Osteocyte (in vitro differentiated cells): ENCODE results near the gene HS3ST6. TPM values are rescaled to one million over a fixed set of nuclear protein-coding genes. Genes with fewer than 3 reads are reported as not detected.
"Not testable (repeated sequence)": the region's sequence is repeated elsewhere in the genome, so short reads cannot be mapped to it uniquely, and the experiment has no call there.

Experiments used
- DNase-seq: peaks from one replicate; pipeline ENCODE4 v3.0.0; 2021; ENCODE audit warnings: mixed read lengths; ENCODE audit not compliant: unreplicated experiment; ENCODE audit errors: extremely low spot score
- H3K27ac Mint-ChIP-seq: one replicate; pipeline ENCODE4 v1.8.0; 2021; ENCODE audit warnings: mild to moderate bottlenecking, mixed read lengths; ENCODE audit not compliant: unreplicated experiment
- H3K27me3 Mint-ChIP-seq: one replicate; pipeline ENCODE4 v1.8.0; 2021; ENCODE audit warnings: mixed read lengths; ENCODE audit not compliant: unreplicated experiment
- H3K36me3 Mint-ChIP-seq: one replicate; pipeline ENCODE4 v1.8.0; 2021; ENCODE audit warnings: mixed read lengths; ENCODE audit not compliant: unreplicated experiment
- H3K4me1 Mint-ChIP-seq: one replicate; pipeline ENCODE4 v1.8.0; 2021; ENCODE audit warnings: mixed read lengths; ENCODE audit not compliant: unreplicated experiment
- H3K4me3 Mint-ChIP-seq: one replicate; pipeline ENCODE4 v1.8.0; 2021; ENCODE audit warnings: mild to moderate bottlenecking, moderate library complexity, mixed read lengths; ENCODE audit not compliant: unreplicated experiment
- H3K9me3 Mint-ChIP-seq: one replicate; pipeline ENCODE4 v1.8.0; 2021; ENCODE audit warnings: mixed read lengths; ENCODE audit not compliant: unreplicated experiment
- total RNA-seq: library from RNA; stranded (reverse); gene quantifications from 2 replicates; pipeline ENCODE4 v1.2.1, GENCODE V29; 2021
- TF ChIP-seq, protein P1 (sequence below): fragments of 200-600 bp; sonication (generic); IDR thresholded peaks from 2 replicates; pipeline ENCODE4 v1.5.0; 2021; ENCODE audit warnings: antibody characterized with exemption, mild to moderate bottlenecking, moderate library complexity

HS3ST6 gene
- total RNA-seq, 1 donor from 2014 or later: not detected

DNA sequence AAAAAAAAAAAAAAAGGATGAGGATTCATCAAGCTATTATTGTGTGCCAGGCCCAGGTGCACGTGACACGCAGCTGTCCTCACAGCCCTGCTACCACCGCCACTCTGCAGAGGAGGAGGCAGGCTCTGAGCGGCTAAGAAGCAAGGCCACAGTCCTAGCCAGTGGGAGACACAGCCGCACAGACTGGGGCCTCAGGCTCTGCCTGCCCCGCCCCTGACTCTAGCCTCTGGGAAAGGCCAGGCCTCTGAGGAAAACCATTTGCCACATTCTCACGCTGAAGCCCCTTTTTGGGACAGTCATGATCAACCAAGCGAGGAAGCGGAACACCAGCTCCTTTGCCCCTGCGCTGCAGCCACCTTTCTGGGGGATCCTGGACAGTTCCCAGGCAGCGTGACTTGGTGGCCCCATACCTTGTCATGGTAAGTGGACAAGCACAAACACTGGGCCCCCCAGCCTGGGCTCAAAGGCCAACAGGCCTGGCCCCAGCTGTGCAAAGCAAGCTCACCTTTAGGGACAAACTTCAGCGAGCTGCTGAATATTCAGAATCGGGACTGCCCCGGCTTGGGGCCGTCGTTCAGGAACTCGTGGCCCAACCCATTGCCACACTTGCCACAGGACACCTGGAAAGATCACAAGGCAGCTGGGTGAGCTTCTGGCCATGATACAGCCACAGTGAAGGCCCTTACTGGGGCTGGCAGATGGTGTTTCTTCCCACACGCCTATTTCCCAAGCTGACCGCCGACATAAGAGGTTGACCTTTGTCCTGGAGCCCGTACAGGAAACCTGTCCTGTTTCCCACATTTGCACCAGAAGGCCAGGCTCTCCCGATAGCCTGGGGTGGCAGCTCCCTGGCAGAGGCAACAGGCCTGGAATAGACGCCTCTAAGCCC lies 22.3 kb upstream of the HS3ST6 start:
- Mint-ChIP-seq H3K4me3 (no peak overlapping the region), H3K27ac (no peak overlapping the region), H3K9me3 (no peaks in the 10 kb centered on the region), H3K4me1 (peaks cover 19% of the 10 kb centered on the region), H3K36me3 (peaks cover 6% of the 10 kb centered on the region), H3K27me3 (no peaks in the 10 kb centered on the region)
- TF ChIP-seq, protein P1, sequence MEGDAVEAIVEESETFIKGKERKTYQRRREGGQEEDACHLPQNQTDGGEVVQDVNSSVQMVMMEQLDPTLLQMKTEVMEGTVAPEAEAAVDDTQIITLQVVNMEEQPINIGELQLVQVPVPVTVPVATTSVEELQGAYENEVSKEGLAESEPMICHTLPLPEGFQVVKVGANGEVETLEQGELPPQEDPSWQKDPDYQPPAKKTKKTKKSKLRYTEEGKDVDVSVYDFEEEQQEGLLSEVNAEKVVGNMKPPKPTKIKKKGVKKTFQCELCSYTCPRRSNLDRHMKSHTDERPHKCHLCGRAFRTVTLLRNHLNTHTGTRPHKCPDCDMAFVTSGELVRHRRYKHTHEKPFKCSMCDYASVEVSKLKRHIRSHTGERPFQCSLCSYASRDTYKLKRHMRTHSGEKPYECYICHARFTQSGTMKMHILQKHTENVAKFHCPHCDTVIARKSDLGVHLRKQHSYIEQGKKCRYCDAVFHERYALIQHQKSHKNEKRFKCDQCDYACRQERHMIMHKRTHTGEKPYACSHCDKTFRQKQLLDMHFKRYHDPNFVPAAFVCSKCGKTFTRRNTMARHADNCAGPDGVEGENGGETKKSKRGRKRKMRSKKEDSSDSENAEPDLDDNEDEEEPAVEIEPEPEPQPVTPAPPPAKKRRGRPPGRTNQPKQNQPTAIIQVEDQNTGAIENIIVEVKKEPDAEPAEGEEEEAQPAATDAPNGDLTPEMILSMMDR: no peak
- DNase-seq: no peak

- peaks cover 19% of the 10 kb centered on the region for H3K4me1 Mint-ChIP-seq
- H3K27me3 Mint-ChIP-seq, DNase-seq, H3K36me3 Mint-ChIP-seq, H3K27ac Mint-ChIP-seq, H3K4me3 Mint-ChIP-seq, H3K9me3 Mint-ChIP-seq: not testable (repeated sequence)
Observed at GRCh38 chr16:1939833-1940232, 21.6 kb upstream of the HS3ST6 start.

GRCh38 chr16:1938910-1939309 lies 20.7 kb upstream of the HS3ST6 start:
- DNase-seq: no peak
- peaks cover 6% of the 10 kb centered on the region for H3K36me3 Mint-ChIP-seq
- TF ChIP-seq, protein P1: no peak
- H3K27ac Mint-ChIP-seq: no peak overlapping the region
- no peak overlapping the region for H3K4me3 Mint-ChIP-seq
- H3K4me1 Mint-ChIP-seq: peaks cover 19% of the 10 kb centered on the region
- no peaks in the 10 kb centered on the region for H3K9me3 Mint-ChIP-seq
- H3K27me3 Mint-ChIP-seq: no peaks in the 10 kb centered on the region

- TF ChIP-seq, protein P1: no peak
- H3K4me1 Mint-ChIP-seq: peaks cover 15% of the 10 kb centered on the region
- no peaks in the 10 kb centered on the region for H3K9me3 Mint-ChIP-seq
- DNase-seq: no peak
- H3K27me3 Mint-ChIP-seq: no peaks in the 10 kb centered on the region
- no peak overlapping the region for H3K27ac Mint-ChIP-seq
- peaks cover 6% of the 10 kb centered on the region for H3K36me3 Mint-ChIP-seq
- H3K4me3 Mint-ChIP-seq: no peak overlapping the region
Observed at GRCh38 chr16:1938316-1938715, 20.1 kb upstream of the HS3ST6 start.

- peaks cover 7% of the 10 kb centered on the region for H3K4me1 Mint-ChIP-seq
- peaks cover 6% of the 10 kb centered on the region for H3K36me3 Mint-ChIP-seq
- H3K9me3 Mint-ChIP-seq: no peaks in the 10 kb centered on the region
Observed at GRCh38 chr16:1936945-1937479, 18.8 kb upstream of the HS3ST6 start.

More at GRCh38 chr16:1936945-1937479, 18.8 kb upstream of the HS3ST6 start:
- no peak overlapping the region for H3K27ac Mint-ChIP-seq
- TF ChIP-seq, protein P1: no peak
- no peaks in the 10 kb centered on the region for H3K27me3 Mint-ChIP-seq
- no peak for DNase-seq
- no peak overlapping the region for H3K4me3 Mint-ChIP-seq
